ENCODE data around the gene SYNPO.

DNA sequence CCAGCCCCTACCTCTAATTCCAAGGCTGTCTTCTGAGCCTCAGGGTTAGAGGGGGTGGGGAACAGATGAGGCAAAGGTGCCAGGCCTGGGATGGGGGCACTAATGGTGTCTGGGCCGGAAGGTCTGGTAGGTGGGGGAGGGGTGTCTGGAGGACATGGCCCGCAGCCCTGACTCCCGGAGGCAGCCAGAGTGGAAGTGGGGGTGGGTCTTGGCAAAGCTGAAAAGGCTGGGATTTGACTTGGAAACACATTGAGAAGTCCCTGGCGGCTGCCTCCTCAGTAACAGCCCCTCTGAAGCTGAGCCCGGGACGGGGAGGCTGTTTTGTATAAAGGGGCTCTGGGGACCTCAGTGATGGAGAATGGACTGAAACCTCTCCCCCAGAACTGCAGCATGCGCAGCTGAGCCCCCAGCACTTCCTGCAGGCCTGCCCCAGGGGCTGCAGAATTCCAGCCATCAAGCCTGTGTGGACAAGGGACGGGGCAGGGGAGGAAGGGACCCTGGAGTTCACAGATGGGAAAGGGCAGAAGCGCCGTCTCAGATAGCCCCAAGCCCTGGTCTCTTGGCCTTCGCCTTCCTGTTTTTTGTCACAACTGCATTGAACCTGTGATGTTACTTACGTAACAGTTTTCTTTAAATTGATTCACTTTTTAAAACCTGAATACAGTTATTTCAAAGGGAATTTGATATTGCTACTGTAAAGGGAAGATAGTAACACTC, 49.3 kb upstream of the SYNPO start:
- TF ChIP-seq, protein P1, sequence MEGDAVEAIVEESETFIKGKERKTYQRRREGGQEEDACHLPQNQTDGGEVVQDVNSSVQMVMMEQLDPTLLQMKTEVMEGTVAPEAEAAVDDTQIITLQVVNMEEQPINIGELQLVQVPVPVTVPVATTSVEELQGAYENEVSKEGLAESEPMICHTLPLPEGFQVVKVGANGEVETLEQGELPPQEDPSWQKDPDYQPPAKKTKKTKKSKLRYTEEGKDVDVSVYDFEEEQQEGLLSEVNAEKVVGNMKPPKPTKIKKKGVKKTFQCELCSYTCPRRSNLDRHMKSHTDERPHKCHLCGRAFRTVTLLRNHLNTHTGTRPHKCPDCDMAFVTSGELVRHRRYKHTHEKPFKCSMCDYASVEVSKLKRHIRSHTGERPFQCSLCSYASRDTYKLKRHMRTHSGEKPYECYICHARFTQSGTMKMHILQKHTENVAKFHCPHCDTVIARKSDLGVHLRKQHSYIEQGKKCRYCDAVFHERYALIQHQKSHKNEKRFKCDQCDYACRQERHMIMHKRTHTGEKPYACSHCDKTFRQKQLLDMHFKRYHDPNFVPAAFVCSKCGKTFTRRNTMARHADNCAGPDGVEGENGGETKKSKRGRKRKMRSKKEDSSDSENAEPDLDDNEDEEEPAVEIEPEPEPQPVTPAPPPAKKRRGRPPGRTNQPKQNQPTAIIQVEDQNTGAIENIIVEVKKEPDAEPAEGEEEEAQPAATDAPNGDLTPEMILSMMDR (IDR thresholded peaks at IDR 0.05; ENCODE audit: insufficient read depth, low read depth, low read length) = no peak
- no peak for TF ChIP-seq EZH2 (IDR thresholded peaks at IDR 0.05; ENCODE audit: insufficient read depth, low read length)

Data from astrocyte (in vitro differentiated cells and primary cell).